HEK293 (cell line): ENCODE measurements around the gene LDB2.

Source experiments
- CTCF ChIA-PET: fragments of 350-600 bp; formaldehyde crosslinking; extraction: SDS; loops from one replicate; lab custom pipeline; 2021; ENCODE audit warnings: antibody characterized with exemption; lab: Yijun Ruan, JAX
- POLR2A ChIA-PET: fragments of 300-600 bp; formaldehyde crosslinking; extraction: SDS; loops from one replicate; lab custom pipeline; 2020; ENCODE audit warnings: antibody characterized with exemption, inconsistent platforms; lab: Yijun Ruan, JAX
- H3K27ac ChIP-seq: fragments of 200-500 bp; sonication (Bioruptor generic); 2 replicates; pipeline ENCODE4 v1.5.1; 2014; ENCODE audit warnings: low read depth, low read length, control low read depth, inconsistent platforms; ENCODE audit errors: extremely low read depth
- H3K36me3 ChIP-seq, 2 experiments: fragments of 200-500 bp in 1 of 2; sonication (Bioruptor generic) in 1 of 2; 1 replicate in 1 of 2; 2 replicates in 1 of 2; pipeline ENCODE4 v1.5.1; 2014 to 2017; ENCODE audit warnings: inconsistent platforms in 2 of 2, low read length in 2 of 2; ENCODE audit not compliant: control insufficient read depth in 2 of 2, insufficient read depth in 1 of 2
- H3K4me1 ChIP-seq: fragments of 200-500 bp; sonication (Bioruptor generic); 2 replicates; pipeline ENCODE4 v1.5.1; 2014; ENCODE audit warnings: mild to moderate bottlenecking, low read length, inconsistent platforms; ENCODE audit not compliant: control insufficient read depth, insufficient read depth
- H3K4me3 ChIP-seq: 2 replicates; pipeline ENCODE4 v1.5.1; 2011; ENCODE audit warnings: low read depth, mild to moderate bottlenecking, control low read depth, low read length, moderate library complexity
- H3K9me3 ChIP-seq: fragments of 200-500 bp; sonication (Bioruptor generic); 2 replicates; pipeline ENCODE4 v1.5.1; 2014; ENCODE audit warnings: low read depth, low read length, inconsistent platforms; ENCODE audit not compliant: control insufficient read depth, insufficient read depth
- EGR2 ChIP-seq: fragments of 450-650 bp; formaldehyde crosslinking; IDR thresholded peaks from 2 replicates; pipeline ENCODE4 v1.5.1; 2016; ENCODE audit warnings: low read depth, missing biosample characterization, missing genetic modification characterization
- GLI2 ChIP-seq: fragments of 450-650 bp; formaldehyde crosslinking; IDR thresholded peaks from 2 replicates; pipeline ENCODE4; 2017; ENCODE audit warnings: missing biosample characterization, missing genetic modification characterization, low read depth, borderline replicate concordance
- REST ChIP-seq: fragments of 450-650 bp; formaldehyde crosslinking; IDR thresholded peaks from 2 replicates; pipeline ENCODE4 v1.5.1; 2016; ENCODE audit warnings: missing biosample characterization, missing genetic modification characterization
- ZBTB26 ChIP-seq: fragments of 450-650 bp; formaldehyde crosslinking; optimal IDR thresholded peaks from 2 replicates; pipeline ENCODE3; 2016; ENCODE audit warnings: missing biosample characterization, mild to moderate bottlenecking, missing genetic modification characterization
- ZBTB49 ChIP-seq: fragments of 450-650 bp; formaldehyde crosslinking; IDR thresholded peaks from 2 replicates; pipeline ENCODE4 v1.5.1; 2016; ENCODE audit warnings: missing biosample characterization, missing genetic modification characterization, low read depth
- ZEB2 ChIP-seq: fragments of 450-650 bp; formaldehyde crosslinking; IDR thresholded peaks from 2 replicates; pipeline ENCODE4 v1.5.1; 2016; ENCODE audit warnings: missing biosample characterization, missing genetic modification characterization
- ZFHX2 ChIP-seq: fragments of 450-650 bp; formaldehyde crosslinking; conservative IDR thresholded peaks from 2 replicates; pipeline ENCODE4 v1.5.1; 2016; ENCODE audit warnings: missing biosample characterization, missing genetic modification characterization
- ZIC2 ChIP-seq: fragments of 450-650 bp; formaldehyde crosslinking; IDR thresholded peaks from 2 replicates; pipeline ENCODE4 v1.5.1; 2016; ENCODE audit warnings: missing biosample characterization, missing genetic modification characterization
- ZNF239 ChIP-seq: fragments of 450-650 bp; formaldehyde crosslinking; IDR thresholded peaks from 2 replicates; pipeline ENCODE4 v1.5.1; 2016; ENCODE audit warnings: missing biosample characterization, missing genetic modification characterization
- ZNF302 ChIP-seq: fragments of 450-650 bp; formaldehyde crosslinking; IDR thresholded peaks from 2 replicates; pipeline ENCODE4 v1.5.1; 2016; ENCODE audit warnings: missing biosample characterization, missing genetic modification characterization, low read depth
- ZNF350 ChIP-seq: fragments of 450-650 bp; formaldehyde crosslinking; IDR thresholded peaks from 2 replicates; pipeline ENCODE4 v1.5.0; 2017; ENCODE audit warnings: missing biosample characterization, mild to moderate bottlenecking, missing genetic modification characterization
- ZNF394 ChIP-seq: fragments of 450-650 bp; formaldehyde crosslinking; IDR thresholded peaks from 2 replicates; pipeline ENCODE4 v1.5.1; 2016; ENCODE audit warnings: missing biosample characterization, missing genetic modification characterization, mild to moderate bottlenecking, moderate library complexity, borderline replicate concordance
- ZNF416 ChIP-seq: fragments of 450-650 bp; formaldehyde crosslinking; IDR thresholded peaks from 2 replicates; pipeline ENCODE4 v1.5.1; 2016; ENCODE audit warnings: missing biosample characterization, missing genetic modification characterization
- ZNF548 ChIP-seq: fragments of 450-650 bp; formaldehyde crosslinking; IDR thresholded peaks from 2 replicates; pipeline ENCODE4 v1.5.1; 2016; ENCODE audit warnings: missing biosample characterization, missing genetic modification characterization
- ZNF571 ChIP-seq: fragments of 450-650 bp; formaldehyde crosslinking; IDR thresholded peaks from 2 replicates; pipeline ENCODE4 v1.5.0; 2017; ENCODE audit warnings: missing biosample characterization, missing genetic modification characterization
- ZNF610 ChIP-seq: fragments of 450-650 bp; formaldehyde crosslinking; IDR thresholded peaks from 2 replicates; pipeline ENCODE4 v1.5.1; 2016; ENCODE audit warnings: missing biosample characterization, missing genetic modification characterization, borderline replicate concordance
- ZNF626 ChIP-seq: fragments of 450-650 bp; sonication (Bioruptor Pico); formaldehyde crosslinking; IDR thresholded peaks from 2 replicates; pipeline ENCODE4 v1.5.1; 2018; ENCODE audit warnings: missing biosample characterization, missing genetic modification characterization, inconsistent platforms
- ZSCAN16 ChIP-seq: fragments of 450-650 bp; formaldehyde crosslinking; IDR thresholded peaks from 2 replicates; pipeline ENCODE4 v1.5.1; 2016; ENCODE audit warnings: missing biosample characterization, missing genetic modification characterization
- ZSCAN30 ChIP-seq: fragments of 450-650 bp; IDR thresholded peaks from 2 replicates; pipeline ENCODE4 v1.5.1; 2018; ENCODE audit warnings: missing biosample characterization, mild to moderate bottlenecking, missing genetic modification characterization, moderate library complexity
- TF ChIP-seq, protein P1 (sequence below): fragments of 450-650 bp; formaldehyde crosslinking; IDR thresholded peaks from 2 replicates; pipeline ENCODE4 v1.5.1; 2016; ENCODE audit warnings: missing biosample characterization, missing genetic modification characterization
- TF ChIP-seq, protein P2 (sequence below): fragments of 450-650 bp; IDR thresholded peaks from 2 replicates; pipeline ENCODE4 v1.5.1; 2018; ENCODE audit warnings: missing biosample characterization, mild to moderate bottlenecking, missing genetic modification characterization
- TF ChIP-seq, protein P3 (sequence below): fragments of 450-650 bp; formaldehyde crosslinking; IDR thresholded peaks from 2 replicates; pipeline ENCODE4 v1.5.1; 2016; ENCODE audit warnings: missing biosample characterization, missing genetic modification characterization

The LDB2 gene

DNA sequence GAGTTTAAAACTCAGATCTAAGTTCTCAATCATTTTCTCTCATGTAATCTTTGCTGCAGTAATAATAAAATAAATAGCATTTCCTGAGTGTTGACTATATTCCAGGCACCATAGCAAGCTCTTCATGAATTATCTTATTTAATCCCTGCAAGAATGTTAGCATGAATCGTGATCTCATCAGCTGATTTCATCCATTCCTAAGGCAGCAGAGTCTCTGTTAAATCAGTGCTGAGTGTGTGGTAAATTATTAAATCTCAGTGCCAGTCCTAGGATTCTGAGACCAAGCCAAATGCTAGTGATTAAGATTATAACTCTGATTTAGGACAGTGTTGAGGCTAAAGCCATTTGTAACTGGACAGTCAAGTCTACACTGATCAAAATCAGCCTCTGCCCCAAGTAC is 431.9 kb downstream of the LDB2 start:
- no peaks in the 10 kb centered on the region for H3K4me1 ChIP-seq
- POLR2A ChIA-PET: no interaction called here
- CTCF ChIA-PET: no interaction called here
- H3K27ac ChIP-seq: no peak overlapping the region
- TF ChIP-seq ZNF239 (tag by site-specific recombination) (no peak), ZNF350 (tag by site-specific recombination) (no peak), REST (tag by site-specific recombination) (no peak), ZNF610 (tag by site-specific recombination) (no peak), ZNF548 (no peak), ZFHX2 (tag by site-specific recombination) (no peak), ZEB2 (tag by site-specific recombination) (no peak), ZNF302 (tag by site-specific recombination) (no peak)
- TF ChIP-seq, all 188 proteins: peak for 0
- no peaks in the 10 kb centered on the region for H3K36me3 ChIP-seq
- no peaks in the 10 kb centered on the region for H3K9me3 ChIP-seq
- no peak overlapping the region for H3K4me3 ChIP-seq

GRCh38 chr4:16464651-16465050 is 433.8 kb downstream of the LDB2 start:
- POLR2A ChIA-PET: no interaction called here
- Histone ChIP-seq H3K9me3 (no peaks in the 10 kb centered on the region), H3K4me3 (no peak overlapping the region), H3K36me3 (no peaks in the 10 kb centered on the region)
- TF ChIP-seq ZNF626 (tag by site-specific recombination) (no peak), ZNF416 (no peak), ZNF350 (tag by site-specific recombination) (no peak), GLI2 (tag by site-specific recombination) (no peak), ZIC2 (tag by site-specific recombination) (no peak), ZBTB26 (tag by site-specific recombination) (no peak), ZNF394 (tag by site-specific recombination) (no peak), ZSCAN16 (no peak), ZNF571 (no peak)
- TF ChIP-seq, protein P1, sequence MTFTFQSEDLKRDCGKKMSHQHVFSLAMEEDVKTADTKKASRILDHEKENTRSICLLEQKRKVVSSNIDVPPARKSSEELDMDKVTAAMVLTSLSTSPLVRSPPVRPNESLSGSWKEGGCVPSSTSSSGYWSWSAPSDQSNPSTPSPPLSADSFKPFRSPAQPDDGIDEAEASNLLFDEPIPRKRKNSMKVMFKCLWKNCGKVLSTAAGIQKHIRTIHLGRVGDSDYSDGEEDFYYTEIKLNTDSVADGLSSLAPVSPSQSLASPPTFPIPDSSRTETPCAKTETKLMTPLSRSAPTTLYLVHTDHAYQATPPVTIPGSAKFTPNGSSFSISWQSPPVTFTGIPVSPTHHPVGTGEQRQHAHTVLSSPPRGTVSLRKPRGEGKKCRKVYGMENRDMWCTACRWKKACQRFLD (tag by site-specific recombination): no peak
- TF ChIP-seq, all 188 proteins: peak for 0
- Histone ChIP-seq H3K27ac (no peak overlapping the region), H3K4me1 (no peaks in the 10 kb centered on the region)
- CTCF ChIA-PET: no interaction called here

- no peaks in the 10 kb centered on the region for H3K4me1 ChIP-seq
- CTCF ChIA-PET: no interaction called here
- no peaks in the 10 kb centered on the region for H3K36me3 ChIP-seq
- TF ChIP-seq, protein P2, sequence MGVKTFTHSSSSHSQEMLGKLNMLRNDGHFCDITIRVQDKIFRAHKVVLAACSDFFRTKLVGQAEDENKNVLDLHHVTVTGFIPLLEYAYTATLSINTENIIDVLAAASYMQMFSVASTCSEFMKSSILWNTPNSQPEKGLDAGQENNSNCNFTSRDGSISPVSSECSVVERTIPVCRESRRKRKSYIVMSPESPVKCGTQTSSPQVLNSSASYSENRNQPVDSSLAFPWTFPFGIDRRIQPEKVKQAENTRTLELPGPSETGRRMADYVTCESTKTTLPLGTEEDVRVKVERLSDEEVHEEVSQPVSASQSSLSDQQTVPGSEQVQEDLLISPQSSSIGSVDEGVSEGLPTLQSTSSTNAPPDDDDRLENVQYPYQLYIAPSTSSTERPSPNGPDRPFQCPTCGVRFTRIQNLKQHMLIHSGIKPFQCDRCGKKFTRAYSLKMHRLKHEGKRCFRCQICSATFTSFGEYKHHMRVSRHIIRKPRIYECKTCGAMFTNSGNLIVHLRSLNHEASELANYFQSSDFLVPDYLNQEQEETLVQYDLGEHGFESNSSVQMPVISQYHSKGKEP: no peak
- TF ChIP-seq, protein P3, sequence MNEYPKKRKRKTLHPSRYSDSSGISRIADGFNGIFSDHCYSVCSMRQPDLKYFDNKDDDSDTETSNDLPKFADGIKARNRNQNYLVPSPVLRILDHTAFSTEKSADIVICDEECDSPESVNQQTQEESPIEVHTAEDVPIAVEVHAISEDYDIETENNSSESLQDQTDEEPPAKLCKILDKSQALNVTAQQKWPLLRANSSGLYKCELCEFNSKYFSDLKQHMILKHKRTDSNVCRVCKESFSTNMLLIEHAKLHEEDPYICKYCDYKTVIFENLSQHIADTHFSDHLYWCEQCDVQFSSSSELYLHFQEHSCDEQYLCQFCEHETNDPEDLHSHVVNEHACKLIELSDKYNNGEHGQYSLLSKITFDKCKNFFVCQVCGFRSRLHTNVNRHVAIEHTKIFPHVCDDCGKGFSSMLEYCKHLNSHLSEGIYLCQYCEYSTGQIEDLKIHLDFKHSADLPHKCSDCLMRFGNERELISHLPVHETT: no peak
- no peak for TF ChIP-seq ZSCAN30
- TF ChIP-seq ZBTB49: no peak
- TF ChIP-seq EGR2 (tag by site-specific recombination): no peak
- POLR2A ChIA-PET: no interaction called here
- no peak overlapping the region for H3K27ac ChIP-seq
- H3K9me3 ChIP-seq: no peaks in the 10 kb centered on the region
- no peak overlapping the region for H3K4me3 ChIP-seq
These were observed 435.8 kb downstream of the LDB2 start for GRCh38 chr4:16462656-16463055.
